GM12872 (cell line): ENCODE results near the gene GATA3.

ENCODE experiments used
- TF ChIP-seq, protein P1 (sequence below): IDR thresholded peaks from 3 replicates; pipeline ENCODE4 v1.5.1; 2011; ENCODE audit warnings: low read depth, mild to moderate bottlenecking, low read length, moderate library complexity; ENCODE audit not compliant: insufficient read depth

The GATA3 gene

DNA sequence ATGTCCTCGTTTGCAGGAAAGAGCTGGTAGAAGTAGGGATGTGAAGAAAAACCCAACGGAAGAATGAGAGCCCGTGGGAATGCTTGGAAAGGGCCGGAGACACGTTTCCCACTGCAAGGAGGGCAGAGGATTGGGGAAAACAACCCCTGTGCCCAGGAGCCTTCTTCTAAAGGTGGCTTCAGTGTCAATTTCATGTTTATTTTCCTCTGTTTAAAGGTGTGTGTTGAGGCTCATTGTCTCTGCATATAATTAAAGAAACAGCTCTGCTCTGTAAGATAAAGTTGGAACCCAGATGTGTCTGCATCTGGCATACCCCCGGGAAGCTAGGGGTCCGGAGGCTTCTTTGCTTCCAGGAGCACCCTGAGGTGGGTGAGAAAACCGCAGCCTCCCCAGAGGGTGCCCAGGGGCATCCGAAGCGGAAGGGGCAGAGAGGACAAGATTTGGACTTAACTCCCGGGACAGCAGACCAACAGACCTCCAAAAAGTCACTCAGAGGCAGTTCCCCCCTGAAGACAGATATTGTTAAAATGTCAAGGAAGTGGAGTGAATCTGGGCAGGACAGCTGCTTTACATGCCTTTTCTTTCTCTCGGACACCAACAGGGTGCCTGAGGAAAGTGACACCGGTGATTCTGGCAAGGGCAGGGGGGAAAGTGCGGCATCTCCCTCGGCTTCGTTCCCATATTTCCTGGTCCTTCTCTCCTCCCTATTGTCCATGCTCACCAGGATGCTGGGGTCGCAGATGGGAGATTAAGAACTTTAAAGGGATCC is 8.6 kb upstream of the GATA3 start:
- TF ChIP-seq, protein P1, sequence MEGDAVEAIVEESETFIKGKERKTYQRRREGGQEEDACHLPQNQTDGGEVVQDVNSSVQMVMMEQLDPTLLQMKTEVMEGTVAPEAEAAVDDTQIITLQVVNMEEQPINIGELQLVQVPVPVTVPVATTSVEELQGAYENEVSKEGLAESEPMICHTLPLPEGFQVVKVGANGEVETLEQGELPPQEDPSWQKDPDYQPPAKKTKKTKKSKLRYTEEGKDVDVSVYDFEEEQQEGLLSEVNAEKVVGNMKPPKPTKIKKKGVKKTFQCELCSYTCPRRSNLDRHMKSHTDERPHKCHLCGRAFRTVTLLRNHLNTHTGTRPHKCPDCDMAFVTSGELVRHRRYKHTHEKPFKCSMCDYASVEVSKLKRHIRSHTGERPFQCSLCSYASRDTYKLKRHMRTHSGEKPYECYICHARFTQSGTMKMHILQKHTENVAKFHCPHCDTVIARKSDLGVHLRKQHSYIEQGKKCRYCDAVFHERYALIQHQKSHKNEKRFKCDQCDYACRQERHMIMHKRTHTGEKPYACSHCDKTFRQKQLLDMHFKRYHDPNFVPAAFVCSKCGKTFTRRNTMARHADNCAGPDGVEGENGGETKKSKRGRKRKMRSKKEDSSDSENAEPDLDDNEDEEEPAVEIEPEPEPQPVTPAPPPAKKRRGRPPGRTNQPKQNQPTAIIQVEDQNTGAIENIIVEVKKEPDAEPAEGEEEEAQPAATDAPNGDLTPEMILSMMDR = no peak

- TF ChIP-seq, protein P1 = no peak
Observed at GRCh38 chr10:8047452-8048280, 6.8 kb upstream of the GATA3 start.

DNA sequence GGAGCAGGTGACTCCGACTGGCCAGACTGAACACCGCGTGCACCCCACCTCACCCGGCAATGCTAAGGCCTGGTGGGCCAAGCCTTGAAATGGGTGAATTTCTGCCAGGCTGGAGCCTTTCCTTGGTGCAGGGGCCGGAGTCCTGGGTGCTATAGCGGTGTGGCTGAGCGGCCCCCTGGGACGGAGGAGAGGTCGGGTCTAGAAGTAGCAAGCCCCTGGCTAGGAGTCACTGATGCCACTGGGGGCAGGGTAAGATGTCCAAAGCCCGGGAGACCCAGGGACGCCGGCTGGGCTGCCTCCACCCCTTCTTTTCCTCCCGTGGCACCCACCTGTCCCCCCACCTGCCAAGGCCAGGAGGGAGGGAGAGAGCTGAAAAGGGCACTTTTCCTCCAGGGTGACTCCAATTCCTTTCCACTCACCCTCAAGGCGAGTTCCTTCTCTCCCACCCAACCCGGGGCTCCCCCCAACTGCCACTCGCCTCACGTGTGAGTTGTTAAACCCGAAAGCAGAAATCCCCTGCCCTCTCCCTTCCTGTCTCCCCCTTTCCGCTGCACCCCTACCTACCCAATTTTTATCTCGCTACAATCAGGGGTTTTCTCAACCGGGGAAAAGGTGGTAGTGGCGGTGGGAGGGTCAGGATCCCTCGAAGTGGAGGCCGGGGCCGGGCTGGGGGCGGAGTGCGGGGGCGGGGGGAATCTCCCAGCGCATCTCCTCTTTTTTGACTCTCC is 6.0 kb upstream of the GATA3 start:
- TF ChIP-seq, protein P1 = no peak

DNA sequence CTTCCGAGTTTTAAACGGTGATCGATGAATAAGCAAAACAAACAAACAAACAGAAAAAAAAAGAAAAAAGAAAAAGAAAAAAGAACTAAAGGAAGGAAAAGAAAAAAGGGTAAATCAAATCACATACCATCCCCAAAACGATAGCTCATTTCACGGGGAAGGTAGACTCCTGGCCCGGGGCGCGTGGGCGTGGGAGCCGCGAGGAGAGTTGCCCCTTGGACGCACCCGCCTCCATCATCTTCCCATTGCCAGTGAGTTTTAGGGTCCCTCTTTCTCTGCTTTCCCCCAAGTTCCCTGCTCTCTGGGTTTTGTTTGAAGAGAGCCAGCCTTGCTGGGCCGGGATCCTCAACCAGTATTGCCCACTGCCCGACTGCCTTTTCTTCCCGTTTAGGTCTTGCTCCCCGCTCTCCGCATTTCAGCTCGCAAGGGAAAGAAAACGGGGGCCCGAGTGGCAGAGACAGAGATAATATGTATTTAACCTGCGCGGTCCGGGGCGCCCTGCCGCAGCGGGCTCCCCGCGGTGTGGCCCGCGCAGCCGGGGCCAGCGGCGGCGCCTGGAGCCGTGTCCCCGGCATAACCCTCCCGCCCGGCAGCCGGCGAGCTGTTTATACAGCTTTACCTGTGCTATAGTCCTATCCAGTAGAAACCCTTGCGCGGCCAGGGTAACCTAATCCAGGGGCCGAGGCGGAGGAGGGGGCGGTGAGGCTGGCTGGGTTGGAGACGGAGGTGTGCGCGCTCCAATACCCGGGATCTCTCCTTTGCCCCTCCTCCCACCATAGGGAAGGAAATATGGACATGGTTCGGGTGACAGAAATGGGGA is 5.2 kb upstream of the GATA3 start:
- TF ChIP-seq, protein P1 = no peak

DNA sequence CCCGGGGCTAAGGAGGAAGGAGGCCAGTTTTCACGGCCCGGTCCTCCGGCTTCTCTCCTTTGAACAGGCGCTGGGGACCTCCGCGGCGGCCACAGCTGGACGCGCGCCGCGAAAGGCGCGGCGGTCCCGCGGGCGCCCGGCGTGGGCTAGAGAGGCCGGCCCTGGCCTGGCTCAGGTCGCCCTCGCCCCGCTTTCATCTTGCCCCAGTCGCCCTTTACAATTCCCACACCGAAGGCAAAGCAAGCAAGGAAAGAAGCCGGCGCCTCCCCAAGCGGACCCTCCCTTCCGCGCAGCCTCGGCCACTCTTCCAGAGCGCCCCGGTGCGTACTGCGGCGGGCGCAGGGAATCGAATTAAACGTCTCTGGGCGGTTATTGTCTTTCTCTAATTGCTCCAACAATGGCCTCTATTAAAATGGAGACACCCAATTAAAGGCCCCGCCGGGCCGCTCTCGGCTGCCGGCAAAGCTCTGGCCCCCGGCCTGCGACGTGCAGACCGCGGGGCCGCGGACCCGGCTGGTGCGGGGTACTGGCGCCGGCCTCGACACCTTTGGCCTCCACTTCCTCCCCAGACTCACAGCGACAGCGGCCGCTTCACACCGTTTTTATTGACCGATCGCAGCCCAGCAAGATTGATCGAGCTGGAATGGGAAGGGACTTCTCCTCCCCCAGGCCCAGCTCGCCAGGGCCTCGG is 4.5 kb upstream of the GATA3 start:
- TF ChIP-seq, protein P1 = no peak

DNA sequence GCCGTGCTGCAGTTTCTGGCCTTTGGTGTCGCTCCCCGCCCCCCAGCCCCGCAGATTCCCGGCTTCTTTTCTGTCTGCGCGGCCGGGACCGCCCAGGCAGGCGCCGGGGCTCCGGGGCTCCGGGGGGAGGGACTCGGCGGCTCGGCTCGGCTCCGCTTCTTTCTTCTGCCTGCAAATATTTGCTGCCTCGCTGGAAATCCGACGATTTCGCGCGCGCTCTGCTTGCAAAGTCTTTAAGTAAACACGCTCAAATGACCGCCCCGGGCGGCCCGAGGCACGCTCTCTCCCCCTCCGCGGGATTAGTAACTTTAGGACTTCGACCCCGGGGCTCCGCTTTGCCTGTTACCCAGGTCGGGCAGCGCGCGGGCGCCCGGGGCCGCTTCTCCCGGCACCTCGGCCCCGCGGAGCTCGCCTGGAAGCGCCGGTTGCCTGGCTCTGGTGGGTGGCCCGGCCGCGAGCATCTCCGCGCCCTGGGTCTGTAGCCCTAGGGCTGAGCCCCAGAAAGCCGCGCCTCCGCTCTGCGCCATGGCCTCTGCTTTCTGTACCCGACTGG is 3.9 kb upstream of the GATA3 start:
- TF ChIP-seq, protein P1 = no peak
